Parathyroid adenoma (tissue), 2 donors: ENCODE data around the gene UNC80.

Experiments used
- H2AFZ ChIP-seq: fragments of 300-600 bp; sonication (generic); one replicate; pipeline ENCODE4 v1.7.0; 2017; ENCODE audit warnings: antibody characterized with exemption, mild to moderate bottlenecking
- H3K27ac ChIP-seq: fragments of 300-600 bp; sonication (generic); one replicate; pipeline ENCODE4 v1.7.0; 2017
- H3K27me3 ChIP-seq: fragments of 300-600 bp; sonication (generic); one replicate; pipeline ENCODE4 v1.7.0; 2017; ENCODE audit warnings: low read length; ENCODE audit not compliant: control insufficient read depth, insufficient read depth
- H3K36me3 ChIP-seq: fragments of 300-600 bp; sonication (generic); one replicate; pipeline ENCODE4 v1.7.0; 2017; ENCODE audit warnings: low read length; ENCODE audit not compliant: control insufficient read depth, insufficient read depth
- H3K4me1 ChIP-seq: fragments of 300-600 bp; sonication (generic); one replicate; pipeline ENCODE4 v1.7.0; 2017; ENCODE audit warnings: control low read depth
- H3K4me2 ChIP-seq: fragments of 300-600 bp; sonication (generic); one replicate; pipeline ENCODE4 v1.7.0; 2017; ENCODE audit warnings: low read length
- H3K4me3 ChIP-seq: fragments of 300-600 bp; sonication (generic); one replicate; pipeline ENCODE4 v1.7.0; 2017; ENCODE audit warnings: low read depth, low read length
- H3K79me2 ChIP-seq: fragments of 300-600 bp; sonication (generic); one replicate; pipeline ENCODE4 v1.7.0; 2017; ENCODE audit warnings: control low read depth
- H3K9ac ChIP-seq: fragments of 300-600 bp; sonication (generic); one replicate; pipeline ENCODE4 v1.7.0; 2017; ENCODE audit warnings: mild to moderate bottlenecking
- H3K9me3 ChIP-seq: fragments of 300-600 bp; sonication (generic); one replicate; pipeline ENCODE4 v1.7.0; 2017; ENCODE audit warnings: low read length; ENCODE audit not compliant: control insufficient read depth
- TF ChIP-seq, protein P1 (sequence below): fragments of 300-600 bp; sonication (generic); IDR thresholded peaks from one replicate; pipeline ENCODE4 v1.7.0; 2017; ENCODE audit warnings: antibody characterized with exemption, mild to moderate bottlenecking
- donor health status: primary hyperparathyroidism.

The UNC80 gene

DNA sequence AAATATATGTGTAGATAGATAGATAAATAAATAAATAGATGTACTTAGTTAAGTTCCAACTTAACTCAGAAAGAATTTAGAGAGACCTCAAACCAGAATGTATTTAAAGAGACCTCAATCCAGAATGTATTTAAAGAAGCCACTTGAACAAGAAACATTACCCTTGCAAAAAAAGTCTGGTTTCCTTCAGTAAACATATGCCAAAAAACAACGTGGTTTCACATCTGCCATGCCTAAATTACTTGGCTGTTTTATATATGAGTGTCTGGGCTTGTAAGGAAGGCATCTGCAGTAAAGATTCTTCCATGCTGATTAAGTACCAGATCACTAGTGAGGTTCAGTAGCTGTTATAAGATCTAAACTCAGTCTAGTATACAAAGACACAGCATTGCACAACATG is 201.7 kb downstream of the UNC80 start:
- no peak overlapping the region for H3K27ac ChIP-seq
- no peak overlapping the region for H3K4me3 ChIP-seq
- H3K27me3 ChIP-seq: no peaks in the 10 kb centered on the region
- no peak overlapping the region for H3K4me2 ChIP-seq
- H2AFZ ChIP-seq: no peak overlapping the region
- H3K9ac ChIP-seq: no peak overlapping the region
- no peaks in the 10 kb centered on the region for H3K9me3 ChIP-seq
- no peaks in the 10 kb centered on the region for H3K36me3 ChIP-seq
- no peaks in the 10 kb centered on the region for H3K4me1 ChIP-seq
- H3K79me2 ChIP-seq: peaks cover 1% of the 10 kb centered on the region
- TF ChIP-seq, protein P1, sequence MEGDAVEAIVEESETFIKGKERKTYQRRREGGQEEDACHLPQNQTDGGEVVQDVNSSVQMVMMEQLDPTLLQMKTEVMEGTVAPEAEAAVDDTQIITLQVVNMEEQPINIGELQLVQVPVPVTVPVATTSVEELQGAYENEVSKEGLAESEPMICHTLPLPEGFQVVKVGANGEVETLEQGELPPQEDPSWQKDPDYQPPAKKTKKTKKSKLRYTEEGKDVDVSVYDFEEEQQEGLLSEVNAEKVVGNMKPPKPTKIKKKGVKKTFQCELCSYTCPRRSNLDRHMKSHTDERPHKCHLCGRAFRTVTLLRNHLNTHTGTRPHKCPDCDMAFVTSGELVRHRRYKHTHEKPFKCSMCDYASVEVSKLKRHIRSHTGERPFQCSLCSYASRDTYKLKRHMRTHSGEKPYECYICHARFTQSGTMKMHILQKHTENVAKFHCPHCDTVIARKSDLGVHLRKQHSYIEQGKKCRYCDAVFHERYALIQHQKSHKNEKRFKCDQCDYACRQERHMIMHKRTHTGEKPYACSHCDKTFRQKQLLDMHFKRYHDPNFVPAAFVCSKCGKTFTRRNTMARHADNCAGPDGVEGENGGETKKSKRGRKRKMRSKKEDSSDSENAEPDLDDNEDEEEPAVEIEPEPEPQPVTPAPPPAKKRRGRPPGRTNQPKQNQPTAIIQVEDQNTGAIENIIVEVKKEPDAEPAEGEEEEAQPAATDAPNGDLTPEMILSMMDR: no peak

DNA sequence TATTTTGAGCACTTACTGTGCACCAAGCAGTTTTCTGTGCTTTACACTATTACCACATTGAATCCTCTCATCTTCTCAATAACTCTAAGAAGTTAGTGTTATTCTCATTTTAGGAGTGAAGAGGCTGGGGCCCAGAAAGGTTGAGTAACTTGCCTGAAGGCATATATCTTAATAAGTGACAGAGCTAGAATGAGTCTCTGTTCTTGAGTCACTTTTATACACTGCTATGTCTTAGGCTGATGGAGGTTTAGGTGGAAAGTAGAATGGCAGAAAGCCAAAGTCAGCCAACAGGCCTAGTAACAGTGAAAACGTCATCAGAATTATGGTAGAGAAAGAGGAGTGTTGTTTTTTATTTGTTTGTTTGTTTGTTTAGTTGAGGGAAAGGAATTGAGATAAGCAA is 202.9 kb downstream of the UNC80 start:
- Histone ChIP-seq H3K27ac (no peak overlapping the region), H3K27me3 (no peaks in the 10 kb centered on the region), H3K4me3 (no peak overlapping the region), H3K9ac (no peak overlapping the region), H3K36me3 (no peaks in the 10 kb centered on the region), H3K79me2 (peaks cover 7% of the 10 kb centered on the region), H2AFZ (no peak overlapping the region), H3K4me2 (no peak overlapping the region), H3K9me3 (no peaks in the 10 kb centered on the region), H3K4me1 (no peaks in the 10 kb centered on the region)
- TF ChIP-seq, protein P1: no peak

DNA sequence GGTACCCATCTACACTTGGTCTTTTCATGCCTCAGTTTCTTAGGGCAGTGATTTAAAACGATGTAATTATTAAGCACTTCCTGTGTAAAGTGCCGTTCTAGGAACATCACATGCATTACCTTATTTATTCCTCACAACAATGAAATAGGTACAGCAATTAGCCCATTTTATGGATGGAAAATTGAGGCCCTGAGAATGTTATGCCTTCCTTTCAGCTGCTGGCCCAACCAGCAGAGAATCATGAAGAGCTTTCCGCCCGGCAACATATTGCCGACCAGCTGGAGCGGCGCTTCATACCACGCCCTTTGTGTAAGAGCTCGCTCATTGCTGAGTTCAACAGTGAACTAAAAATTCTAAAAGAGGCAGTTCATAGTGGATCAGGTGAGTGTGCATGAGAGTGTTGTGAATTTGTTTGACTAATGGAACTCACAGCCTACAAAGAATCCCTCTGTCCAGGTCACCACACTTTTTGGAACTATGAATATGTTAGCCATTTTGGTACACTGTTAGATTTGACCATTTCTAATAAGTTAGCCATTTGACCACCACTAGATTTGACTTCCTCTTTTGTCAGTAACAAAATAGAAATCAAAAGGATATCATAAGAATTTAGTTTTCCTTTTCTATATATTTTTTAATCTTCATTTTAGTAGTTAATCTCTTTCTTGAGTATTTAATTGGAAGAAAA is 205.2 kb downstream of the UNC80 start:
- Histone ChIP-seq H3K27me3 (no peaks in the 10 kb centered on the region), H3K79me2 (peaks cover 7% of the 10 kb centered on the region), H3K4me3 (no peak overlapping the region), H3K9ac (no peak overlapping the region), H3K27ac (no peak overlapping the region), H3K9me3 (no peaks in the 10 kb centered on the region), H3K4me1 (no peaks in the 10 kb centered on the region), H3K36me3 (no peaks in the 10 kb centered on the region), H2AFZ (no peak overlapping the region), H3K4me2 (no peak overlapping the region)
- TF ChIP-seq, protein P1: no peak

DNA sequence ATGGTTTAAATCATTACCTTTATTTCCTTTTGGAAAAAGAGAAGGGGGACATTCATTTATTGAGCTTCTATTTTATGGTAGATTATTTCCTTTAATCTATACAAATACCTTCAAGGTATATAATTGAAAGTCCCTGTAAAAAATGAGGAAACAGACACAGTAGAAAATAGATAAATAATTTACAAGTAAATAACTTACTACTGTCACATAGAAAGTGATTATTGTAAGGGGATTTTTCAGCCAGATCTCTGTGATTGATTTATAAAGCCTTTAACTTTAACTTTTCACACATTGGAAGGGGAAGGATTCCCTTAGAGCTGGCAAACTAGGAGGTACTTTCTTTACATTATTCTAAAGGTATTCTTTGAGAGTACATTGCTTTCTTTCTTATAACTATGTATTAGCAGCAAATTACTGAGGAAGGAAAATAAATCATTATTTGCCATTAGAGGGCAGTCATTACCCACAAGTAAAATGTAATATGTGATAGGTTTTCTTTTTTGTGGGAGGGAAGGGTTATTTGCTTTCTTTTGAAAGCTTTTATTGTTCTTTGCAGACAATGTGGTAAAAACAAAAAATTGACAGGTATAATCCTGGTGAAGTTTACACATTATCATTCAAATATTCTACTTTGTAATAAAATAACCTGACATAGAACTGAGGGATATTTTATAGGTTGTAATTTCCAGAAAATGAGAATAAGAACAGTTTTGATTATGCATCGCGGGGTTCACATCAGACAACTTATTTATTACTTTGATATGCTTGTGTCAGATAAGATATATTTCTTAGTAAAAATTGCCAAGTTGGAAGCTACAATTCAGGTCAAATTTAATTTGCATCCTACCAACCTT is 206.0 kb downstream of the UNC80 start:
- Histone ChIP-seq H3K9me3 (no peaks in the 10 kb centered on the region), H3K4me2 (no peak overlapping the region), H2AFZ (no peak overlapping the region), H3K4me1 (no peaks in the 10 kb centered on the region), H3K4me3 (no peak overlapping the region), H3K27me3 (no peaks in the 10 kb centered on the region), H3K9ac (no peak overlapping the region), H3K36me3 (no peaks in the 10 kb centered on the region), H3K79me2 (peaks cover 7% of the 10 kb centered on the region), H3K27ac (no peak overlapping the region)
- TF ChIP-seq, protein P1: peak; percentile 56
